Aortic smooth muscle cell (primary cell): ENCODE data around the gene SELE. TPM values are rescaled to one million over a fixed set of nuclear protein-coding genes. Genes with fewer than 3 reads are reported as not detected.

Experiments
- total RNA-seq: library from RNA; depleted of rRNA; stranded (reverse); fragments of >200 nt; gene quantifications from 2 replicates; pipeline ENCODE4 v1.2.3, GENCODE V29; 2014

SELE gene
- total RNA-seq: under 0.01 TPM in 2 replicates

GRCh38 chr1:169733924-169734323, at the start of gene SELE:
Gene SELE, minus strand, starts transcription at chr1:169734079. Its CDS starts 467 bp downstream, at chr1:169733612.

GRCh38 chr1:169711469-169712308, 22.2 kb downstream of the SELE start, which contains the start of gene SELL:
Gene SELL, minus strand, starts transcription at chr1:169711620. Its CDS starts 122 bp downstream, at chr1:169711498.

Other genes with a start within 250 kb of the SELE start
- 6.5 and 9.4 TPM in 2 replicates for gene SLC19A2, start 248.1 kb downstream of the SELE start, total RNA-seq
- under 0.01 TPM in 1 of 2 replicates, not detected in the other for gene F5, start 147.6 kb downstream of the SELE start, total RNA-seq
- gene SELP, start 104.0 kb downstream of the SELE start, total RNA-seq: 0.12 and 0.40 TPM in 2 replicates
- gene SELL, start 22.5 kb downstream of the SELE start, total RNA-seq: 0.79 and 0.81 TPM in 2 replicates
- 5.4 and 9.5 TPM in 2 replicates for gene METTL18, start 60.8 kb upstream of the SELE start, total RNA-seq
- 8.9 and 9.6 TPM in 2 replicates for gene SCYL3, start 159.8 kb upstream of the SELE start, total RNA-seq